Activated naive CD8-positive, alpha-beta T cell treated with anti-CD3 and anti-CD28 coated beads, Interleukin-2, amount 50 U/mL, for 24 hours (primary cell): ENCODE results near the gene PAPSS2.
"Not testable (repeated sequence)": the region's sequence is repeated elsewhere in the genome, so short reads cannot be mapped to it uniquely, and the experiment has no call there.

Experiments
- ATAC-seq: fragments of 150-1000 bp; cut with Tn5 transposase; one replicate; pipeline ENCODE4 v1.10.0; 2021
- DNase-seq: peaks from one replicate; pipeline ENCODE4 v3.0.0; 2021
- H3K27ac Mint-ChIP-seq: one replicate; pipeline ENCODE4 v1.8.0; 2021; ENCODE audit warnings: mild to moderate bottlenecking, mixed read lengths
- H3K27me3 Mint-ChIP-seq: one replicate; pipeline ENCODE4 v1.8.0; 2021; ENCODE audit warnings: mixed read lengths
- H3K36me3 Mint-ChIP-seq: one replicate; pipeline ENCODE4 v1.8.0; 2021; ENCODE audit warnings: low read depth, mixed read lengths
- H3K4me1 Mint-ChIP-seq: one replicate; pipeline ENCODE4 v1.8.0; 2021; ENCODE audit warnings: mixed read lengths
- H3K4me3 Mint-ChIP-seq: one replicate; pipeline ENCODE4 v1.8.0; 2021; ENCODE audit warnings: mild to moderate bottlenecking, moderate library complexity, mixed read lengths
- H3K9me3 Mint-ChIP-seq: one replicate; pipeline ENCODE4 v1.8.0; 2021; ENCODE audit warnings: mixed read lengths

PAPSS2 gene

DNA sequence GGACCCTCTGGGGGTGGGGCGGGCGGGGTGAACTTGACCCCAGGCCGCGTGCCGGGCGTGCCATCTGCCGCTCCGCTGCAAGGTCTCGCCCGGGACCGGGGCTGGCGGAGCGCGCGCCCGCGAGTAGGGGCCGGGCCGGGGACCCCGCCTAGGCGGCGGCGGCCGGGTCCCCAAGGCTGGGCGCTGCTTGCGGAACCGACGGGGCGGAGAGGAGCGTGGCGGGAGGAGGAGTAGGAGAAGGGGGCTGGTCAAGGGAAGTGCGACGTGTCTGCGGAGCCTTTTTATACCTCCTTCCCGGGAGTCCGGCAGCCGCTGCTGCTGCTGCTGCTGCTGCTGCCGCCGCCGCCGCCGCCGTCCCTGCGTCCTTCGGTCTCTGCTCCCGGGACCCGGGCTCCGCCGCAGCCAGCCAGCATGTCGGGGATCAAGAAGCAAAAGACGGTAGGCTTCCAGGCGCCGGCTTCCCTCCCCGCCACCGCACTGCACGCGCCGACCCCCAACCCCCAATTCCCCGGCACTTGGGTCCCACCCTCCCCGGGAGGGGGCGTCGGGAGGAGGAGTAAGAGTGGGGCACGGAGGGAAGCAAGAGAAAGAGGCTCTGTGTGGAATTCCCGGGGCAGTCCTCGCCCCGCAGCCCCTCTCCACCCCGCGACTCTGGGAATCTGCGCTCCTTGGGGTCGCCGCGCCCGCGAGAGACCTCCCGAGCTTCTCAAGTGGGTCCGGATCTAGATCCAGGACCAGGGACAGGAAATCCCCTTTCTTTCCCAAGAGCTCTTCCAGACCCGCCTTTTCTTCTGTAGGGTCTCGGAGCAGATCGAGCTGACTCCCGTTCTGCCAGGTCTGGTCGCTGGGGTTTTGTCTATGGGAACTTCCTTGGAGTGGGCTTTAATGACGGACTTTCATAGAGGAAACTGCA lies at the start of gene PAPSS2:
PAPSS2 (plus strand) TSS at position 308 of the 913 bp plus-strand sequence; CDS start at position 412, 104 bp downstream.
- no peak within 1 kb of the TSS for H3K27ac Mint-ChIP-seq
- DNase-seq (peak; percentile 31), ATAC-seq (peak; percentile 51)
- no peaks in the 10 kb centered on the region for H3K9me3 Mint-ChIP-seq
- H3K36me3 Mint-ChIP-seq: no peaks in the 10 kb centered on the region
- peak within 1 kb of the TSS; percentile 73 for H3K4me3 Mint-ChIP-seq
- H3K4me1 Mint-ChIP-seq: peaks cover 6% of the 10 kb centered on the region
- peaks cover 55% of the 10 kb centered on the region for H3K27me3 Mint-ChIP-seq

DNA sequence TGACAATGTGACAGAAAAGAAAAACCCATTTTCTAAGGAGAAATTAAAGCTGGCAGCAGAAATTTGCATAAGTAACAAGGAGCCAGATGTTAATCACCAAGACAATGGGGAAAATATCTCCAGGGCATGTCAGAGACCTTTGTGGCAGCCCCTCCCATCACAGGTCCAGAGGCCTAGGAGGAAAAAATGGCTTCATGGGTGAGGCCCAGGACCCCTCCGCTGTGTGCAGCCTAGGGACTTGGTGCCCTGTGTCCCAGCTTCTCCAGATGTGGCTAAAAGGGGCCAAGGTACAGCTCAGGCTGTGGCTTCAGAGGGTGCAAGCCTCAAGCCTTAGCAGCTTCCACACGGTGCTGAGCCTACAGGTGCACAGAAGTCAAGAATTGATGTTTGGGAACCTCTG lies 48.3 kb upstream of the PAPSS2 start:
- not testable (repeated sequence) for DNase-seq, ATAC-seq, H3K27me3 Mint-ChIP-seq, H3K4me1 Mint-ChIP-seq, H3K36me3 Mint-ChIP-seq, H3K4me3 Mint-ChIP-seq, H3K27ac Mint-ChIP-seq, H3K9me3 Mint-ChIP-seq

DNA sequence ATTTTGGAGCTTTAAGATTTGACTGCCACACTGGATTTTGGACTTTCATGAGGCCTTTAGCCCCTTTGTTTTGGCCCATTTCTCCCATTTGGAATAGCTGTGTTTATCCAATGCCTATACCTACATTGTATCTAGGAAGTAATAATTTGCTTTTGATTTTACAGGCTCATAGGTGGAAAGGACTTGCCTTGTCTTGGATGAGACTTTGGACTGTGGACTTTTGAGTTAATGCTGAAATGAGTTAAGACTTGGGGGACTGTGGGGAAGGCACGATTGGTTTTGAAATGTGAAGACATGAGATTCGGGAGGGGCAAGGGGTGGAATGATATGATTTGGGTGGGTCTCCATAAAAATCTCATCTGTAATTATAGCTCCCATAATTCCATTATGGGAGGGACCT lies 47.6 kb upstream of the PAPSS2 start:
- H3K27me3 Mint-ChIP-seq: peaks cover under 1% of the 10 kb centered on the region
- no peak overlapping the region for H3K27ac Mint-ChIP-seq
- no peak for ATAC-seq
- H3K9me3 Mint-ChIP-seq: no peaks in the 10 kb centered on the region
- no peaks in the 10 kb centered on the region for H3K36me3 Mint-ChIP-seq
- no peak overlapping the region for H3K4me3 Mint-ChIP-seq
- no peaks in the 10 kb centered on the region for H3K4me1 Mint-ChIP-seq
- DNase-seq: no peak

DNA sequence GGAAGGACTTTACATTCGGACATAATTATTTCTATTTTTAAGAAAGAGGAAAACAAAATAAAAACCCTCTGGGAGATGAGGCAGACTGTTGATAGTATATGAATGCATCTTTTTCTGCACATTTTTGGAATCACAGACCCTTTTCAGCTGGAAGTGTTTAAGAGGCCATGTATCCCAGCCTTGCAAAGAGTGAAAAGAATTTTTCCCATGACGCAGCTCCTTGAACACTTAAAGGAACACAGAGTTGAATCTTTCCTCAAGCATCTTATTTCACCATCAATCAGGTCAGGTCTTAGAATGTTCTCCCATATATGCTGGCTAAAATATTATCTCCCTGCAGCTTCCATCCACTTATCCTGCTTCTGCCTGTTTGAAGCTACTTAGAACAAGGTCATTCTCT lies 45.9 kb upstream of the PAPSS2 start:
- Mint-ChIP-seq H3K27ac (no peak overlapping the region), H3K36me3 (no peaks in the 10 kb centered on the region), H3K9me3 (no peaks in the 10 kb centered on the region), H3K4me1 (no peaks in the 10 kb centered on the region), H3K4me3 (no peak overlapping the region), H3K27me3 (peaks cover 7% of the 10 kb centered on the region)
- DNase-seq (no peak), ATAC-seq (no peak)

DNA sequence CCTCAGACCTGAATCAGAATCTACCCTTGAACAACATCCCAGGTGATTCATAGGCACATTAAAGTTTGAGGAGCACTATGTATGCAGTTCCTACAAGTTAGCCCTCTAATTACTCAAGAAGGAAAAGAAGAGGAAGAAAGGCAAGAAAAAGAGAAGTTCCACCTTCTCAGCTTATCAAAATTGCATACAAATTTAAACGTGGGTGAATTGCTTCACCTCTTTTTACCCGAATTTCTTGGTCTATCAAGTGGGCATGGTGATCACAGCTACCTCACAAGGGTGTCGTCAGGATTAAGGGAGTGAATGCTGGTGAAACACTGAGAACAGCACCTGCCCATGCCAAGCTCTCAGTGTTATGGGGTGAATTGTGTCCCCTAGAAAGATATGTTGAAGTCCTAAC lies 43.8 kb upstream of the PAPSS2 start:
- Mint-ChIP-seq H3K27ac (no peak overlapping the region), H3K27me3 (peaks cover 11% of the 10 kb centered on the region), H3K36me3 (no peaks in the 10 kb centered on the region), H3K9me3 (no peaks in the 10 kb centered on the region), H3K4me3 (no peak overlapping the region), H3K4me1 (no peaks in the 10 kb centered on the region)
- DNase-seq (no peak), ATAC-seq (no peak)

DNA sequence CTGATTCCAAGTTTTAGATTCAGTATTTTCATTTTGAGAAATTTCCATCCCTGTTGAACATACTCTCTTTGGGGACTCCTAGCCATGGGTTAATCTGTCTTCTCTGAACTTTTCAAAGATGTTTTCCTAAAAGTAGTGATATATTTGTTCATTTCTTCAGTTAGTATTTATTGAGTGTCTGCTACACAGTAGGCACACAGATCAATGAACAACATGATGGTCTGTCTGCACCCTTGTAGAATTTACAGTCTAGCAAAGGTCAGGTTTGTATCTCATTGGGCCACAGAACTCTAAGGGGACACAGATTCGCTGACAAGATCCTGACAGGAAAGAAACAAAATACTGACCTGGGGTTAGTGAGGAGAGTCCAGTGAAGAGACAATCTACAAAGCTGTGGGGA lies 42.2 kb upstream of the PAPSS2 start:
- Mint-ChIP-seq H3K27ac (no peak overlapping the region), H3K4me3 (no peak overlapping the region), H3K9me3 (no peaks in the 10 kb centered on the region), H3K4me1 (no peaks in the 10 kb centered on the region), H3K27me3 (peaks cover 13% of the 10 kb centered on the region), H3K36me3 (no peaks in the 10 kb centered on the region)
- ATAC-seq (no peak), DNase-seq (no peak)

DNA sequence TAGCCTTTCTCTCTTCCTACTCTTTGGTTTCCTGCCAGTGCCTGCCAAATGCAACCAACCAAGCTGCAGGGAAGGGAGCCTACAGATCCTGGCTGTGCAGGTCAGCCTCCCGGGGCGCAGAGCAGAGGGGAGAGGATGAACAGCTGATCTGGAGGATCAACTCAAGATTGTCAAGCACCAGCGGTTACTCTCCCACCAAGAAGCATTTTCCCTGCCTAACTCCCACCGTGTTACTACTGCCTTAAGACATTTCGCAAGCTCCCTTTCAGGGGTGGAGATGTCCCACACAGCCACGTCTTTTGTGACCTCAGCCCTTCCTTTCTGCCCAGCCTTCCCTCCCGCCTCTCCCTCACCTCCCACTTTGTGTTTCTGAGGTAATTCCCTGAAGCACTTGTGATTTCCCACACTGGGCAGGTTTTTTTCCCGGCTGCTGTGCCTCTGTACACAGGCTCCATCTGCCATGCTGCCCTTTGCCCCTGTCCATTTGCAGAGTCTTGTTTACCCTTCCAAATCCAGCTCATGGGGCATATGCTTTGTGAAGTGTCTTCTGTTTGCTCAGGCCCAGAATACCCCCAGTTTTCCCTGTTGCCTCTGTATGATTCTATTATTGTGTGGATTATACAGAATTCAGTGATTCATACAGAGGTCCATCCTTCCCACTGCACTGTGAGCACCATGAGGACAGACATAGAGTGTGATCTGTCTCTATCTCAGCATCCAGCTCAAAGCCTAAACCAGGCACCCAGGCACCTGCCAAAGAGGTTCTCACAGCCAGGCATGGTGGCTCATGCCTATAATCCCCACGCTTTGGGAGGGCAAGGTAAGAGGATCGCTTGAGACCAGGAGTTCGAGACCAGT lies 40.9 kb upstream of the PAPSS2 start:
- H3K4me1 Mint-ChIP-seq: no peaks in the 10 kb centered on the region
- DNase-seq (no peak), ATAC-seq (no peak)
- H3K4me3 Mint-ChIP-seq: no peak overlapping the region
- H3K27me3 Mint-ChIP-seq: peaks cover 13% of the 10 kb centered on the region
- H3K9me3 Mint-ChIP-seq: no peaks in the 10 kb centered on the region
- no peak overlapping the region for H3K27ac Mint-ChIP-seq
- H3K36me3 Mint-ChIP-seq: no peaks in the 10 kb centered on the region

DNA sequence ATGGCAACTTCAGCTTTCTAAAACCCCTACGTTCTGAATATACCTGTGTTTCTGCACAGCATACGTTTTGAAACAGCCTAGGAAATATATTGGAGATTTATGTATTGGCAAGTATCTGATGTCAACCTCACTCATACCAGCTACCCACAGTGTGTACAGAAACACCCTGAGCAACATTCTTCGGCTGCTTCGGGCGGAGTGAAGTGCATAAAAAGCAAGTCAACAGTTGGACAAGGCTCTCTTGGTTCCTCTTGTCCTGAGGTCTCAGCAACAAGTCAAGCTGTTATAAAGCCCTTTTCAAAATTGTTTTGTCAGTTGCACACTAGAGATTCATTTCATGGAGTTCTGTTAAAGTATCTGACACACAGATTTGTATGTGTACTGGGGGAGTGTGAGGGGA lies 40.0 kb upstream of the PAPSS2 start:
- DNase-seq (no peak), ATAC-seq (no peak)
- H3K9me3 Mint-ChIP-seq: no peaks in the 10 kb centered on the region
- no peaks in the 10 kb centered on the region for H3K36me3 Mint-ChIP-seq
- H3K4me1 Mint-ChIP-seq: no peaks in the 10 kb centered on the region
- peaks cover 13% of the 10 kb centered on the region for H3K27me3 Mint-ChIP-seq
- H3K27ac Mint-ChIP-seq: no peak overlapping the region
- no peak overlapping the region for H3K4me3 Mint-ChIP-seq

DNA sequence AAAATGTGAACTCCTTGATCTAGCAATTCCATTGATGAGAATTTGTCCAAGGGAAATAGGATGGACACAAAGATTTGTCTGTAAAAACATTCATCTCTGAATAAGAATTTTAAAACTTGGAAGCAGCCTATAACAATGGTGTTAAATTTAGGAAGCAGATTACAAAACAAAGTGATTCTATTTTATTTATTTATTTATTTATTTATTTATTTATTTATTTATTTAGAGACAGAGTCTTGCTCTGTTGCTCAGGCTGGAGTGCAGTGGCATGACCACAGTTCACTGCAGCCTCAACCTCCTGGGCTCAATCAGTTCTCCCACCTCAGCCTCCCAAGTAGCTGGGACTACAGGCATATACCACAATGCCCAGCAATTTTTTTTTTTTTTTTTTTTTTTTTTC lies 38.2 kb upstream of the PAPSS2 start:
- not testable (repeated sequence) for H3K4me3 Mint-ChIP-seq, H3K27ac Mint-ChIP-seq, H3K9me3 Mint-ChIP-seq, ATAC-seq, H3K4me1 Mint-ChIP-seq, H3K36me3 Mint-ChIP-seq, DNase-seq
- peaks cover 13% of the 10 kb centered on the region for H3K27me3 Mint-ChIP-seq

DNA sequence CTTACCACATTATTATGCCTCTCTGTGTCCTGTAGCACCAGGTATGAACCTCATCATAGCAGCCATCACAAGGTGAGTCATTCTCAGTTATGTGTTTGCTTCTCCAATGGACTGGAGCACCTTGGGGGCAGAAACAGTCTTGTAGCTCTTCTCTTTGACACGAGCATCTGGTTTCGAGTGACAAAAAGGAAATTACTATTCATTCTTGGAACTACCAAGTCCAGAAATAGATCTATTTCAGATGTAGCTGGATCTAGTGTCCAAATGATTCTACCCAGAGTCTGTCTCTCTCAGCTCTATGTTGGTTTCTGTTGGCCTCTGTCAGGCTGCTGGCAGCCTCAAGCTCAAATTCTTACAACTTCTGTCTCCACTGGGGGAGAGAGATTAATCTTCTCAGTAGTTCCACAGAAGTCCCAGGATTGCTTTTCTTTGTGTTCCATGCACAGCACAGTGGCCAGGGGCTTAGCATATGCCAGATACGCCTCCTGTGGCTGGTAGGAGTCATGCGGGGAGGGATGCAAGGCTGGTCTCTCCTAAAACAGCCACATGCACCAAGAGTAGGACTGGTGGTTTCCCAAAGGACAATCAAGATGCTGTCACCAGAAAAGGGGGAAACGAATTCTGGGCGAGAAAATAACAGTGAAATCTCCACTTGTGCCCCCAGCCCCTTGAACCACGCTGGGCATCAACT lies 37.2 kb upstream of the PAPSS2 start:
- H3K36me3 Mint-ChIP-seq: no peaks in the 10 kb centered on the region
- DNase-seq (no peak), ATAC-seq (no peak)
- no peaks in the 10 kb centered on the region for H3K4me1 Mint-ChIP-seq
- no peaks in the 10 kb centered on the region for H3K9me3 Mint-ChIP-seq
- H3K27me3 Mint-ChIP-seq: peaks cover 9% of the 10 kb centered on the region
- H3K4me3 Mint-ChIP-seq: no peak overlapping the region
- no peak overlapping the region for H3K27ac Mint-ChIP-seq

DNA sequence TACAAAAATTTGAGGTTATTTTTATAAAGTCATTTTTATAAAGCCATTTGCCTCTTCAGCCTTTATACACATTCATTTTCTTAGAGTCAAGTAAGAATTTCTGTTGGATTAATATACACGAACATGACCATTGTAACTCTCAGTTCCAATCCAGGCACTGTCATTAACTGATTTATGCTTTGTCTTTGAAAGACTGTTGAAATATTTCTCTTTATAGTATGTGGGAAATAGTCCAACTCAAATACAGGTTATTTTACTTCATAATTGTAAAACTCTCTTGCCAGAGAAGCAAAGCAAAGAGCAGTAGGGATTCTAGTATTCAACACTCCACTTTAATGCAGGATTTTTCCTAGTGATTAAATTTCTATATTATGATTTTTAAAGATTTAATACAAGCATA lies 36.5 kb upstream of the PAPSS2 start:
- H3K27me3 Mint-ChIP-seq: peaks cover 6% of the 10 kb centered on the region
- no peaks in the 10 kb centered on the region for H3K36me3 Mint-ChIP-seq
- no peak for DNase-seq
- no peak overlapping the region for H3K4me3 Mint-ChIP-seq
- no peak for ATAC-seq
- H3K4me1 Mint-ChIP-seq: no peaks in the 10 kb centered on the region
- no peaks in the 10 kb centered on the region for H3K9me3 Mint-ChIP-seq
- no peak overlapping the region for H3K27ac Mint-ChIP-seq

DNA sequence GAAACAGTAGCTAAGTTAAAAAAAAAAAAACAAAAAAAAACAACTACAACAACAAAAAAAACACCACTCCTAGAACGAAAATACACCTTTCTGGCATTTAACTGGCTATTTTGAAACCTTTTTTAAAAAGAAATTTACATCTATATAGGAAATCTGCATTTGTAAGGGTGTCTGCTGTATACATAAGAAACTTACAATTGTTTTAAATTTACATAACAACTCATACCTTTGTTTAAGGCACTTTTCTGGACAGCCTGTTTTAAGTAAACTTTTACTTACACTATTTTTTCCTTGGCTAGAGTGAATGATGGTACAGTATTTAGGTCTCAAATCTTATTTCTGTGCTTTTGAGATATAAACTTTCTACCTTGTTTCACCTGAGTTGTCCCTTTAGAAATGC lies 34.0 kb upstream of the PAPSS2 start:
- Mint-ChIP-seq H3K9me3 (no peaks in the 10 kb centered on the region), H3K27me3 (peaks cover 4% of the 10 kb centered on the region), H3K27ac (no peak overlapping the region), H3K4me1 (no peaks in the 10 kb centered on the region), H3K36me3 (no peaks in the 10 kb centered on the region), H3K4me3 (no peak overlapping the region)
- no peak for DNase-seq
- ATAC-seq: no peak

DNA sequence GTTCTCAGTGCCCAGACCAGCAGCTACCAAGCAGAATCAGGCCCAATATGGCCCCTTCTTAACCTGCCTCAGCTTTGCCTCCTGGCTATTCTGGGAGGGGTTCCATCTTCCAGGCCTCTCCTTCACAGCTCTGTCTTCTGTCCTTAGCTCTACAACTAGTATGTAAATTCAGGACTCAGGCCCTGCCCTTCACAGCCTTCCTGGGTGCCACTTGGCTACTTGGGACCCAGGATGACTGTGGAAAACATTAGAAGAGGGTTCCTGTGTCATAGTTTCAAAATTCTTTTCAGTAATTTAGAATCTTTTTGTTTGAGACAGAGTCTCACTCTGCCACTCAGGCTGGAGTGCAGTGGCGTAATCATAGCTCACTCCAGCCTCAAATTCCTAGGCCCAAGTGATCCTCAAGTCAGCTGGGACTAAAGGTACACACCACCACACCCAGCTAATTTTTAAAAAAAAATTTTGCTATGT lies 33.2 kb upstream of the PAPSS2 start:
- Mint-ChIP-seq H3K27me3 (peaks cover 2% of the 10 kb centered on the region), H3K9me3 (no peaks in the 10 kb centered on the region), H3K4me3 (no peak overlapping the region), H3K27ac (no peak overlapping the region), H3K36me3 (no peaks in the 10 kb centered on the region), H3K4me1 (no peaks in the 10 kb centered on the region)
- DNase-seq: no peak
- ATAC-seq: no peak

DNA sequence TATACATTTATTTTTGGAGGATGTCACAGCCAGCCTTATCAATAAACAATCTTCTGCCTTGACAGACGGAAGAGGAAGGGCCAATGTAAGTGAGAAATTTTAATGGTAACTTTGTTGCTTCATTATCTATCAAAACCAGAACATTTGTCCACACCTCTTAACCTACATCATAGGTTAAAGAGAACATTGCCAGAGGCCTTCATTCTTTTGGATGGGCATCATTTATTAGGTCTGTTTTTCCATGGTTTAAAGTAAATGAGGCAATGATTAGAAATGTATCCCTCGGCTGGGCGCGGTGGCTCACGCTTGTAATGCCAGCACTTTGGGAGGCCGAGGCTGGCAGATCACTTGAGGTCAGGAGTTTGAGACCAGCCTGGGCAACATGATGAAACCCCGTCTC lies 29.5 kb upstream of the PAPSS2 start:
- no peak for DNase-seq
- Mint-ChIP-seq H3K4me1 (no peaks in the 10 kb centered on the region), H3K9me3 (no peaks in the 10 kb centered on the region), H3K27ac (no peak overlapping the region), H3K27me3 (no peaks in the 10 kb centered on the region), H3K36me3 (no peaks in the 10 kb centered on the region), H3K4me3 (no peak overlapping the region)
- ATAC-seq: no peak
